ENCODE data around the gene EXOC3L1.
A peak's percentile ranks its signal among the peaks of the same experiment; 100 is the strongest.

Gene EXOC3L1, protein sequence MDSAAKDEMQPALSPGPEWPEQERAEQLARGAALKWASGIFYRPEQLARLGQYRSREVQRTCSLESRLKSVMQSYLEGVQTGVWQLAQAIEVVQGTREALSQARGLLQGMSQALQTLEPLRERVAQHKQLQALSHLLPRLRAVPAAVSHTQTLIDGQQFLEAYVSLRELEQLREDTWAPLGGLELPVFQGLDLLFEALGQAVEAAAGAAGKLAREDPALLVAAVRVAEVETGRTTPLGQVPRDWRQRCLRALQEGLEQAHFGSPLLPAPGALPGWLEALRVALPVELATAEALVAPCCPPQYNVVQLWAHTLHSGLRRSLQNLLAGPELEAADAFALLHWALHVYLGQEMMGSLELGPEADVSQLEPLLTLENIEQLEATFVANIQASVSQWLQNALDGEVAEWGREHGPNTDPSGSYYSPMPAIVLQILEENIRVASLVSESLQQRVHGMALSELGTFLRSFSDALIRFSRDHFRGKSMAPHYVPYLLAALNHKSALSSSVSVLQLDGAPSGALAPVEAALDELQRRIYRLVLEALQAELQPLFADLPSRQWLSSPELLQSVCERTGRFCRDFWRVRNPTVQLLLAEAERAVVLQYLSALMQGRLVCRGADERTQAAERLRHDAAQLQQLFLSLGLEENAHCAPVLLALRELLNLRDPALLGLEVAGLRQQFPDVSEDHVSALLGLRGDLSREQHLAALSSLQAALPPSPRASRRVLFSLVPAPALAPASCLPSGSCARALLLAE

DNA sequence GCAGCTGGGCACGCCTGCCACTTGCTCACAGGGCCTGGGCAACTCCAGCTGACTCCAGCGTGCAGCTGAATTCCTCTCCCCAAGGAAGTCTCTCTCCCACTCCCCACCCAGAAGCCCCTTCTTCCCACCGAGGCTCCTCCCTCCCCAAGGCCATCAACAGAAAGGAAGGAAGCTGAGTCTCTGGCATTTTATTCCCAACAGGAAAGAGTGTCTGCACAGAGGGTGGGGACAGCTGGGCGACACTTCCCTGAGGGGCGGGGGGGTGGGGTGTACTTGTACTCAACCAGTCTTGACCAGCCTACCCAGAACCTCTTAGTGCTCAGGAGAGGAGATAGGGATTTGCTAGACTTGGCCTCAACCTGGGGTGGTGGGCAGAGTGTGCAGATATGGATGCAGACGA lies at the start of gene EXOC3L1:
Gene EXOC3L1, minus strand, starts transcription at position 96 of the 400 bp plus-strand sequence. CDS start 460 bp downstream, outside the sequence.
- Mint-ChIP-seq H3K4me3 (peak within 1 kb of the TSS; percentile 95), H3K27ac (no peak within 1 kb of the TSS)
- no peak for DNase-seq

DNA sequence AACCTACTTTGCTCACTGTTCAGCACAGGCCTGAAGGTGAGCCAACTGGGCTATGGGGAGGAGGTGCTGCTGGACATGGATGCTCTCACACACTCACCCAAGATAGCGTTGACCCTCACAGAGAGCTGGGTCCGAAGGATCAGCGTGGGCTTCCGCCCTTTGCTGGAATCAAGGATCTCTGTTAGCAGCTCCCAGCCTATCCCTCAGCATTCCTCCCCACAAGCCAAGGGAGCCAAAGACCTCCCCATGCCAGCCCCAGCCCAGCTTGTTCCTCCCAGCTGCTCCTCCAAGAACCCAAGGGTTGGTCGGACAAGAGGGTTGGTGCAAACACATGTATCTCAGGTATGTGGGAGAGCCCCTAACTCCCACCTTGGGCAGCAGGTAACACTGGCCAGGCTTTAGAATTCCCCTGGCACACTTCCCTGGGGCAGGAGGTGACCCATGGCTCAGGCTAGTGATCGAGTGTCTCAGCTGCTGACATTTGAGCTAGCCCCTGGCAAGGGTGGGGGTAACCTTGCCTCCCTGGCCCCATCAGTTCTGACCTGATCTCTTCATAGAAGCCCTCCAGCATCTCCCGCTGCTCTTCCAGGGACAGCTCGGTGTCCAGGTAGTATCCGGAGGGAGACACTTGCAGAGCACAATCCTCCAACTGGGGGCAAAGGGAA lies 49.0 kb upstream of the EXOC3L1 start:
- Mint-ChIP-seq H3K4me3 (no peak overlapping the region), H3K4me1 (ENCODE audit: low read depth) (peaks cover 30% of the 10 kb centered on the region), H3K36me3 (ENCODE audit: low read depth) (peaks cover 68% of the 10 kb centered on the region), H3K27me3 (no peaks in the 10 kb centered on the region), H3K27ac (no peak overlapping the region), H3K9me3 (no peaks in the 10 kb centered on the region)
- DNase-seq = no peak

More for the DNA sequence above, at the start of gene EXOC3L1:
- no peaks in the 10 kb centered on the region for H3K9me3 Mint-ChIP-seq
- H3K36me3 Mint-ChIP-seq (ENCODE audit: low read depth) = peaks cover 28% of the 10 kb centered on the region
- H3K4me1 Mint-ChIP-seq (ENCODE audit: low read depth) = peaks cover 42% of the 10 kb centered on the region
- peaks cover 13% of the 10 kb centered on the region for H3K27me3 Mint-ChIP-seq

DNA sequence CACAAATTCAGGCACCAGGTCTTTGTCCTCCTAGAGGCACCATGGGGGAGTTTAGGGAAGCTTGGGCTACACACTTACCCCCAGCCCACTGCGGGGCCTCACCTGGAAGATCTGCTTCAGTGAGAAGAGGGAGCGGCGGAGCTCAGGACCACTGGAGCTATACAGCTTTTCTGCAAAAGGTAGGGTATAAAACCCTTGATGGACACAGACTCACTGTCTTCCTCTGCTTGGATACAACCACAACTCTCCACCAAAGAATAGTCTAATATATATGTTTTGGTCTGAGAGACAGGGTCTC lies 48.3 kb upstream of the EXOC3L1 start:
- H3K4me1 Mint-ChIP-seq (ENCODE audit: low read depth) = peaks cover 22% of the 10 kb centered on the region
- no peak for DNase-seq
- no peaks in the 10 kb centered on the region for H3K9me3 Mint-ChIP-seq
- H3K36me3 Mint-ChIP-seq (ENCODE audit: low read depth) = peaks cover 72% of the 10 kb centered on the region
- H3K27me3 Mint-ChIP-seq = no peaks in the 10 kb centered on the region
- peak overlapping the region; percentile 38 for H3K27ac Mint-ChIP-seq
- H3K4me3 Mint-ChIP-seq = no peak overlapping the region

DNA sequence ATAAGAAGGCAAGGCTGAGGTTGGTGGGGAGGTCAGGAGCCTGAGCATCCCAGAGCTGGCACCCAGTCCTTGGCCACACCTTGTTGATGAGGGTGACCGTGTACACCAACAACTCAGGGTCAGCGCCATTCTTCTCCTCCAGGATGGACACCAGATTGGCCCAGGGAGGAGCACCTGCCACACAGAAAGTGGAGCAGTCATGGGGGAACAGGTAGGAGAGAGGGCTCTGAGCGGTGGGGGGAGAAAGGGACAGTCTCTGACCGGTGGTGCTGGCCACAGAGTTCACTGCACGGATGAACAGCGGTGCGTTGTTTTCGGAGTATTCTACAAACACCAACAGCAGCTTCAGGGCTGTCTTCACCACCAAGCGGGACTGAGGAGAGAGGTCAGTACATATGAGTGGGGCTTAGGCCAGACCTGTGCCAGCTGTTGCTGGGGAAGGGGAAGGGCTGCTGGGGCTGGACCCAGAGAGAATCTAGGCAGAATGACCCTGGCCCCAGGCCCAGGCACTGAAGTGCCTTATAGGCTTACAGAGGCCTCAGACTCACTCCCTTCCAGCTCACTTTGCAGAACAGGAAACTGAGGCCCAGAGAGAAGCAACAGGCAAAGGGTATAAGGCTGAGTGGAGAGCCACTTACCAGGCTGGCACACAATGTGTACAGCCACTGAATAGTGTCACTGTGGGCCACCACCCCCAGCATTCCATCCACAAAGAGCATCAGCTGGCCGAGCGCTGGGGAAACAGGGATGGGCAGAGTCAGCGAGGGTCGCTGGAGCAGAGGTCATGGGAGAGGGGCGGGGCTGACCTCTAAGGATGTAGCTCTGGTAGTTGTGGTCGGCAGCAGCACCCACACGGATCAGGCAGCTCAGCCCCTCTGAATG lies 47.7 kb upstream of the EXOC3L1 start:
- Mint-ChIP-seq H3K36me3 (ENCODE audit: low read depth) (peaks cover 77% of the 10 kb centered on the region), H3K4me3 (no peak overlapping the region), H3K27ac (peak overlapping the region; percentile 48), H3K27me3 (no peaks in the 10 kb centered on the region), H3K4me1 (ENCODE audit: low read depth) (peaks cover 22% of the 10 kb centered on the region), H3K9me3 (no peaks in the 10 kb centered on the region)
- no peak for DNase-seq

DNA sequence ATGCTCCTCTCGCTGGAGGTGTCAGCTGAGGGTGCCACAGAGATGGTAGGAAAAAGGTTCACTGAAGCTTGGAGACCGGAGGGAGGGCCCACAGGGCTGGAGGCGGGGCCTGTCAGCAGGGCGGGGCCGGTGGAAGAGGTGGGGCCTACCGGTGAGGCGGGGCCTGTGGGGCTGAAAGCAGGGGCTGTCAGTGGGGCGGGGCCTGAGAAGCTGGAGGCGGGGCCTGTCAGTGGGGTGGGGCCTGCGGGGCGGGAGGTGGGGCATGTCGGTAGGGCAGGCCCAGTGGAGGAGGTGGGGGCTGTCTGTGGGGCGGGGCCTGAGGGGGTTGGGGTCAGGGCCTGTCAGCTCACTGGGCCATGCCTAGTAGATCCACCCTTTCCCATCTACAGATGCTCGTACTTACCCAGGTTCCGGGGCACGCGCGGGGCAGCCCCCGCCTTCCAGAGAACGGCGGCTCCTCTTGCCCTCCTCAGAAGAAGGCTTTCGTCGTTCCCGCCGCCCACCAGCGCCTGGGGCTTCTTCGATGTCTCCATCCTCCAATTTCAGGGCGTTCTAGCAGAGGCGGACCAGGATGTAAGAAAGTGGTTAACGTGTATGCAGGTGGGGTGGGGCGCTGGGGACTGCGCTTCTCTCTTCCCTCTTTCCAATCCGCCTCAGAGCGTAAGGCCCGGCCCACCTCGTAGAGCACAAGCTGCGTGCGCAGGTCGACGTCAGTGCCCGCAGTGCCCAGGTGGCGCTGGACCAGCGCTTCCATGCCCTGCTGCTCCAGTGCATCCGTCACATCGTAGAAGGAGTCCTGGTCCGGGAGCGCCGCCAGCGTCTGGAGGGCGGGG lies 46.8 kb upstream of the EXOC3L1 start:
- H3K4me1 Mint-ChIP-seq (ENCODE audit: low read depth) = peaks cover 16% of the 10 kb centered on the region
- H3K27ac Mint-ChIP-seq = peak overlapping the region; percentile 93
- H3K36me3 Mint-ChIP-seq (ENCODE audit: low read depth) = peaks cover 85% of the 10 kb centered on the region
- no peaks in the 10 kb centered on the region for H3K9me3 Mint-ChIP-seq
- H3K27me3 Mint-ChIP-seq = no peaks in the 10 kb centered on the region
- peak; percentile 88 for DNase-seq
- peak overlapping the region; percentile 57 for H3K4me3 Mint-ChIP-seq

DNA sequence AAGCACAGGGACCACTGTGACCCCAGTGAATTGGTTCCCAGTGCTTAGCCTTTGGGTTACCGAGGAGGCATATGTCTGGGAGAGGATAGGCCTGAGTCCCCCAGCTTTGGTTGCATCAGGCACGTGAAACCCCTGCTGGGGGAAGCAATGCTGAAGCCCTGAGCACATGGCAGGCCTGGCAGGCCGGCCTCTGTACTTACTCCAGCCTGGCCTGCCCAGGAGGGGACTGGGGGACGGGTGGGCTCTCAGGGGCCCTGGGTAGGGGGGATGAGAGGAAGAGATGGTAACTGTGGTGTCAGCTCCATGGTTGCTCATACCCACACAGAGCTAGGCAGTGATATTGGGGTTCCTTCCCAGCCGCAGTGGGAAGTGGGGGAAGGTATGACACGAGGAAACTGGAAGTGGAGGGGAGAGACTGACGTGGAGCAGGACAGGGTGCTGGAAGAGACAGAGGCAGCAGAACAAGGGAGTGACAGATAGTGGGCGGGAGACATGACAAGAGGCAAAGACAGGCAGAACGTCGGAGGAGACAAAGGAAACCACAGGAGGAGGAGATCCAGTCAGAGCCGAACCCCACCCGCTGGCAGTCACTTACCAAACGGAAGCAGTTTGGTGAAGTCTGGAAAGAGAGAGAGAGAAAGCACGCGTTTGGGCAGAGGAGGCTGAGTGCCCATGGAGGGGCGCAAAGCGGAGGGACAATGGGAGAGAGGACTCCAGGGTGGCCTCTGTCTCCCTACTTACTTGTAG lies 46.1 kb upstream of the EXOC3L1 start:
- peak overlapping the region; percentile 57 for H3K4me3 Mint-ChIP-seq
- H3K27ac Mint-ChIP-seq = peak overlapping the region; percentile 93
- DNase-seq = no peak
- no peaks in the 10 kb centered on the region for H3K9me3 Mint-ChIP-seq
- H3K4me1 Mint-ChIP-seq (ENCODE audit: low read depth) = peaks cover 8% of the 10 kb centered on the region
- H3K27me3 Mint-ChIP-seq = no peaks in the 10 kb centered on the region
- peaks cover 90% of the 10 kb centered on the region for H3K36me3 Mint-ChIP-seq (ENCODE audit: low read depth)

DNA sequence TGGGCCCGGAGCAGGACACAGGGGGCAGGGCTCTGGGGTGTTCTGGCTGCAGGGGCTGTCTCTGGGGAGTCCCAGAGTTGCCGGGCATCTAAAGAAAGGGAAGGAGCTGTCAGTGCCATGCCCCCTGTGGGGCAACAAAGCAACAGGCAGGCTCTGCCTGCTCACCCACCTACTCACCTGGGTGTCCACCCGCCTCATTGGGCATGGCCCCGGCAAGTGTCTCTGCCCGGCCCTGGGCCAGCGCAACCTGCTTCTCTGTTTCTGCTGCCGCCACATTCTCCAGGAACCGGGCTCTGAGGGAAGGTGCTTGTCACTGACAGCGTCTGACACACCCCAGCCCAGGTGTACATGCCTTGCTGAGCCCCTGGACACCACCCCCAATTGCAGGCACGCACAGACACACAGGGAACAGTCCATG lies 44.3 kb upstream of the EXOC3L1 start:
- Mint-ChIP-seq H3K27me3 (no peaks in the 10 kb centered on the region), H3K27ac (peak overlapping the region; percentile 18), H3K4me3 (no peak overlapping the region), H3K4me1 (ENCODE audit: low read depth) (peaks cover 7% of the 10 kb centered on the region), H3K36me3 (ENCODE audit: low read depth) (peaks cover 95% of the 10 kb centered on the region), H3K9me3 (no peaks in the 10 kb centered on the region)
- no peak for DNase-seq

DNA sequence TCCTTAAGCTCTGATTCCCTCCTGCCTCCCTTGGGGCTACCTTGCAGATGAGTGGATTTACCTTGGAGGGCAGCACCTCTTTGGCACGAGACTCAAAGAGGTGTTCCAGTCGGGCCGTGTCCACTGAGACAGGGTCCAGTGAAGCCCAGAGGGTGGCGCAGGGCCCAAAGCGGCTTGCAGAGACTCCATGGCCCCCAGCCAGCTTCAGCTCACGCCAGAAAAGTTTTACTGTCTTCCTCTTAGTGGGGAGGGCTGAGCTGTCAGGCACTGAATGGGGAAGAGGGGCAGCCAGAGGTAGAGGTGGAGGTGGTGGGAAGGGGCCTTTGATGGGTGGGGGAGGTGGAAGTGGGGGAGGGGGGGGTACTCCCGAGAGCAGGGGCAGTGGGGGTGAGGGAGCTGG lies 43.7 kb upstream of the EXOC3L1 start:
- DNase-seq = no peak
- Mint-ChIP-seq H3K27ac (no peak overlapping the region), H3K27me3 (no peaks in the 10 kb centered on the region), H3K4me3 (no peak overlapping the region), H3K4me1 (ENCODE audit: low read depth) (peaks cover 11% of the 10 kb centered on the region), H3K36me3 (ENCODE audit: low read depth) (peaks cover 95% of the 10 kb centered on the region), H3K9me3 (no peaks in the 10 kb centered on the region)

DNA sequence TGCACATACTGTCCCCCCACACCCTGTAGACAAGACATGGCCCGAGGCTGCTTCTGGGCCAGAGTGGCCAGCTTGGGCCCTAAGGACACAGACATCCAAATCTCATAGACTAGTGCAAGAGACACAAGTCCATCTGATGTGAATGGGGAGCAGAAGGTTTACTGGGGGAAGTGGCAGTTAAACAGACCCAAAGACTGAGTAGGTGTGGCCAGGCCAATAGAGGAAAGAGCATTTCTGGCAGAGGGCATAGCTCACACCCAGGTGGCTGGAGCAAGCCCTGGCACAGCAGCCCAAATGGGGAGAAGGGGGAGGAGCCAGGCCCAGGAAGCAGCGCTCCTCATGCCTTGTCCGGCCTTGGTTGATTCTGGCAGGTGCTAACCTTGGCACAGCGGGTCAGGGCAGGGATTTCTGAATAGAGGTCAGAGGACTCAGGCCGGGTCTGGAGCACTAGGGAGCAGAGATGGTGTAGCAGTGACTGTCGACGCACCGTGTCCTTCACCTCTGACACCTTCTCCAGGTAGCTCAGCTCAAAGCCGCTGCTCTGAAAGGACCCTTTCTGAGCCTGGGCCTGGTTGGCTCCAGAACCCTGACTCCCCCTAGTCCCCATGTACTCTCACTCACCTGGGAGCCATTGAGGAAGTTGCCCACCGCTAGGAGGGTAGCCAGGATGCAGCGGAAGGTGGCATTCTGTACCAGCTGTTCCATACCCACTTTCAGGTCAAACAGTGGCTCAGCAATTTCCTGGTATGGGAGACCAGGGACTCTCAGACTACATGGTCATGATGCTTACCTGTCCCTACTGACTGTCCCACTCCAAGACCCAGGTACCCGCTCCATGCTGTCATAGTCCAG lies 41.1 kb upstream of the EXOC3L1 start:
- Mint-ChIP-seq H3K4me3 (no peak overlapping the region), H3K27me3 (no peaks in the 10 kb centered on the region), H3K27ac (peak overlapping the region; percentile 29), H3K9me3 (no peaks in the 10 kb centered on the region), H3K4me1 (ENCODE audit: low read depth) (peaks cover 28% of the 10 kb centered on the region), H3K36me3 (ENCODE audit: low read depth) (peaks cover 90% of the 10 kb centered on the region)
- no peak for DNase-seq

DNA sequence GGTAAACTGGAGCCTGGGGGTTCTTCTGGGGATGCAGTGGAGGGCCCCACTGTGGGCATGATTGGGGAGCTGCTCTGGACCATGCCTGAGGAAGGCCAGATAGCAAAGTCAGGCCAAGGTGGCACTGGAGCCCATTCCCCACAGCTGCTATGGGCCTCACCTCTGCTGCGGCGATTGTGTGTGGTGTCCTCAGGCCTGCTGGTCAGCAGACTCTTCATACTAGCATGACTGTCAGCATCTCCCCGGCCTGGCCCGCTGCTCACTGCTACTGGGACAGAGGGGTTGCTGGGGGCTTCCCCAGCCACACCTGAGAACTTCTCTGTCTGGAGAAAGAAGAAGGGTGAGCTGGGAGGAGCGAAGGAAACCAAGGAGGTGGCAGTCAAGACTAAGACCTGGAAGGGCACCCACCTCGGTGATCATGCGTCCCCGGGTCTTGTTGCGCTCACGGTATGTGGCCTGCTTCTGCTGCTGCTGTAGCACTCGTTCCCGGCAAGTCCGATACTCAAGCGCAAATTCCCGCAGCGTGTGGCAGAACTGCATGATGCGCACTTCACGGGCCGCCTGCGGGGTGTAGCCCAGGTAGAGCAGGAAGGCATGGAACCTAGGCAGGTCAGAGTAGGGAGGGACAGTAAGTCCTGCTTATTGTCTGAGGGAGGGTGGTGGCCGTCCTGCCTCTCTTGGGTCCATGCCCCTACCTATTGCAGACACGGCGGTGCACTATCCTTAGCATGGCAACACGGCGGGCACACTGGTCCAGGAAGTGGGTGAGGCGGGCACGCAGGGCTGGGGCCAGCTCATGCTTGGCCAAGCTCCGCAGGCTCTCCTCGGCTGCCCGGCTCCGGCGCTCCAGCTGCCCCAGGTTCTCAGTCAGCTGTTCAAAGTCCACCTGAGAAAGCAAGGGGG lies 40.2 kb upstream of the EXOC3L1 start:
- Mint-ChIP-seq H3K36me3 (ENCODE audit: low read depth) (peaks cover 84% of the 10 kb centered on the region), H3K4me3 (no peak overlapping the region), H3K27ac (peak overlapping the region; percentile 44), H3K27me3 (no peaks in the 10 kb centered on the region), H3K4me1 (ENCODE audit: low read depth) (peaks cover 35% of the 10 kb centered on the region), H3K9me3 (no peaks in the 10 kb centered on the region)
- DNase-seq = no peak

DNA sequence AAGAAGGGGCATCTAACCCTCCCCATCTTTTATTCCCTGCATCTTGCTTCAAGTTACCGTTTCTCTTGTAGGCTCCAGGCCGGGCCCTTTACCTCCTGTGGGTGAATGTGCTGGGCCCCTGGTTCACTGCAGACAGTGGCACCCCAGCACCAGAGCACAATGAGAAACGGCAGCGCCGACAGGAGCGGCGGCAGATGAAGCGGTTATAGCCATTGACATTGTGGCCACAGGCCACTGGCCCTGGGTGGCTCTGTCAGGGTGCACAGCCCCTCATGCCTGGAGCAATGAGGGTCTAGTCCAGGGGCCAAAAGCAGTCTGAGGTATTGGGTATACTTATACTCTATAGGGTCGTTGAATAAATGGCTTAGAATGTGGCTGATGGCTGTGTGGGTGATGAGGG lies 39.0 kb upstream of the EXOC3L1 start:
- Mint-ChIP-seq H3K27ac (peak overlapping the region; percentile 99), H3K9me3 (no peaks in the 10 kb centered on the region), H3K4me3 (peak overlapping the region; percentile 98), H3K36me3 (ENCODE audit: low read depth) (peaks cover 72% of the 10 kb centered on the region), H3K4me1 (ENCODE audit: low read depth) (peaks cover 46% of the 10 kb centered on the region), H3K27me3 (no peaks in the 10 kb centered on the region)
- no peak for DNase-seq

Data from activated T-cell treated with anti-CD3 and anti-CD28 coated beads, Interleukin-2, amount 50 U/mL, for 24 hours (primary cell).